H9 (cell line): ENCODE measurements around the gene GAP43. TPM values are rescaled to one million over a fixed set of nuclear protein-coding genes. Genes with fewer than 3 reads are reported as not detected.

Source experiments
- DNase-seq: peaks from one replicate; pipeline ENCODE4 v3.0.0-alpha.2; 2017
- H2AFZ ChIP-seq: one replicate; pipeline ENCODE4 v1.6.1; 2013; ENCODE audit warnings: mild to moderate bottlenecking, low read length, control low read depth, moderate library complexity
- H2AK5ac ChIP-seq: 2 replicates; pipeline ENCODE4 v1.6.1; 2013; ENCODE audit warnings: low read length, control low read depth, mixed read lengths; ENCODE audit not compliant: insufficient read length
- H2BK120ac ChIP-seq: one replicate; pipeline ENCODE4 v1.6.1; 2013; ENCODE audit warnings: low read depth, mild to moderate bottlenecking, low read length, control low read depth, inconsistent platforms; ENCODE audit not compliant: poor library complexity, severe bottlenecking
- H2BK12ac ChIP-seq: 2 replicates; pipeline ENCODE4 v1.6.1; 2013; ENCODE audit warnings: low read length, control low read depth, mixed read lengths, low read depth; ENCODE audit not compliant: insufficient read length
- H2BK15ac ChIP-seq: 2 replicates; pipeline ENCODE4 v1.6.1; 2013; ENCODE audit warnings: low read depth, low read length, control low read depth
- H2BK20ac ChIP-seq: one replicate; pipeline ENCODE4 v1.6.1; 2013; ENCODE audit warnings: low read depth, mild to moderate bottlenecking, low read length, control low read depth, inconsistent platforms; ENCODE audit not compliant: poor library complexity, severe bottlenecking
- H2BK5ac ChIP-seq: 2 replicates; pipeline ENCODE4 v1.6.1; 2013; ENCODE audit warnings: low read length, control low read depth, mixed read lengths; ENCODE audit not compliant: insufficient read length
- H3K14ac ChIP-seq: 2 replicates; pipeline ENCODE4 v1.6.1; 2013; ENCODE audit warnings: low read length, control low read depth; ENCODE audit not compliant: insufficient read depth
- H3K18ac ChIP-seq: 2 replicates; pipeline ENCODE4 v1.6.1; 2013; ENCODE audit warnings: low read depth, mild to moderate bottlenecking, mixed read lengths, low read length, control low read depth; ENCODE audit not compliant: insufficient read length
- H3K23ac ChIP-seq: 2 replicates; pipeline ENCODE4 v1.6.1; 2013; ENCODE audit warnings: low read length, control low read depth, mixed read lengths, low read depth; ENCODE audit not compliant: insufficient read length
- H3K23me2 ChIP-seq: 2 replicates; pipeline ENCODE4 v1.6.1; 2013; ENCODE audit warnings: low read depth, mild to moderate bottlenecking, mixed read lengths, low read length, control low read depth; ENCODE audit not compliant: insufficient read length, poor library complexity, severe bottlenecking
- H3K27ac ChIP-seq: 2 replicates; pipeline ENCODE4 v1.5.1; 2013; ENCODE audit warnings: low read length, control low read depth, mixed read lengths, low read depth; ENCODE audit not compliant: insufficient read length
- H3K27me3 ChIP-seq: 2 replicates; pipeline ENCODE4 v1.6.1; 2013; ENCODE audit warnings: low read length, control low read depth, inconsistent platforms; ENCODE audit not compliant: insufficient read depth
- H3K4ac ChIP-seq: 2 replicates; pipeline ENCODE4 v1.6.1; 2013; ENCODE audit warnings: low read depth, mild to moderate bottlenecking, control low read depth, inconsistent platforms, low read length, moderate library complexity
- H3K4me1 ChIP-seq: 2 replicates; pipeline ENCODE4 v1.6.1; 2013; ENCODE audit warnings: low read length, control low read depth, inconsistent platforms; ENCODE audit not compliant: insufficient read depth
- H3K4me2 ChIP-seq: 2 replicates; pipeline ENCODE4 v1.6.1; 2013; ENCODE audit warnings: low read length, control low read depth, mixed read lengths; ENCODE audit not compliant: insufficient read length, insufficient read depth
- H3K56ac ChIP-seq: 2 replicates; pipeline ENCODE4 v1.6.1; 2013; ENCODE audit warnings: low read depth, mild to moderate bottlenecking, mixed read lengths, low read length, control low read depth; ENCODE audit not compliant: insufficient read length
- H3K79me1 ChIP-seq: 2 replicates; pipeline ENCODE4 v1.6.1; 2013; ENCODE audit warnings: low read depth, mild to moderate bottlenecking, moderate library complexity, low read length, control low read depth, inconsistent platforms; ENCODE audit not compliant: insufficient read depth, poor library complexity, severe bottlenecking
- H3K79me2 ChIP-seq: 2 replicates; pipeline ENCODE4 v1.6.1; 2013; ENCODE audit warnings: low read length, control low read depth, inconsistent platforms; ENCODE audit not compliant: insufficient read depth
- H3K9ac ChIP-seq: 2 replicates; pipeline ENCODE4 v1.6.1; 2013; ENCODE audit warnings: low read length, control low read depth, mixed read lengths; ENCODE audit not compliant: insufficient read length; ENCODE audit errors: extremely low read depth
- H3K9me3 ChIP-seq: one replicate; pipeline ENCODE4 v1.6.1; 2013; ENCODE audit warnings: low read depth, low read length, inconsistent platforms; ENCODE audit not compliant: control insufficient read depth
- H3T11ph ChIP-seq: one replicate; pipeline ENCODE4 v1.6.1; 2013; ENCODE audit warnings: mild to moderate bottlenecking, low read length, control low read depth, inconsistent platforms
- H4K20me1 ChIP-seq: one replicate; pipeline ENCODE4 v1.6.1; 2013; ENCODE audit not compliant: control insufficient read depth, insufficient read length, insufficient read depth
- H4K5ac ChIP-seq: 2 replicates; pipeline ENCODE4 v1.6.1; 2013; ENCODE audit warnings: low read depth, mild to moderate bottlenecking, mixed read lengths, low read length, control low read depth; ENCODE audit not compliant: insufficient read length
- H4K8ac ChIP-seq: replicated peaks from 2 replicates; pipeline ENCODE4 v1.6.1; 2013; ENCODE audit warnings: low read length, control low read depth, mixed read lengths, low read depth; ENCODE audit not compliant: insufficient read length
- H4K91ac ChIP-seq: 2 replicates; pipeline ENCODE4 v1.6.1; 2013; ENCODE audit warnings: low read depth, mild to moderate bottlenecking, moderate library complexity, mixed read lengths, low read length, control low read depth; ENCODE audit not compliant: insufficient read length
- H3K27ac Mint-ChIP-seq, 3 experiments: 2 replicates in 2 of 3; 3 replicates in 1 of 3; pipeline ENCODE4 v1.8.0; 2020 to 2021; ENCODE audit warnings: mixed read lengths in 3 of 3, mild to moderate bottlenecking in 1 of 3, moderate library complexity in 1 of 3
- H3K27me3 Mint-ChIP-seq: 2 replicates; pipeline ENCODE4 v1.8.0; 2021; ENCODE audit warnings: low read depth, mild to moderate bottlenecking, moderate library complexity, mixed read lengths
- H3K36me3 Mint-ChIP-seq, 3 experiments: 2 replicates in 2 of 3; 3 replicates in 1 of 3; pipeline ENCODE4 v1.8.0; 2020 to 2021; ENCODE audit warnings: low read depth in 3 of 3, mixed read lengths in 3 of 3; ENCODE audit not compliant: insufficient read depth in 1 of 3
- H3K4me1 Mint-ChIP-seq, 2 experiments: 2 replicates each; pipeline ENCODE4 v1.8.0; 2020; ENCODE audit warnings: mixed read lengths in 2 of 2
- H3K4me3 Mint-ChIP-seq, 2 experiments: 2 replicates in 1 of 2; 3 replicates in 1 of 2; pipeline ENCODE4 v1.8.0; 2020 to 2021; ENCODE audit warnings: mild to moderate bottlenecking in 2 of 2, mixed read lengths in 2 of 2, moderate library complexity in 1 of 2
- H3K9me3 Mint-ChIP-seq, 2 experiments: 2 replicates in 1 of 2; 3 replicates in 1 of 2; pipeline ENCODE4 v1.8.0; 2020; ENCODE audit warnings: mild to moderate bottlenecking in 2 of 2, mixed read lengths in 2 of 2, moderate library complexity in 1 of 2
- WGBS: extraction: QIAGEN DNeasy Blood & Tissue Kit; methylation state at CpG from one replicate; pipeline ENCODE4 v1.1.7; 2013; ENCODE audit warnings: missing lambda C conversion rate, low lambda C conversion rate, mixed read lengths; ENCODE audit not compliant: insufficient read length; ENCODE audit errors: extremely low coverage; 5-methylcytosine and 5-hydroxymethylcytosine counted together
- total RNA-seq: library from RNA; stranded (reverse); gene quantifications from 2 replicates; pipeline ENCODE4 v1.2.1, GENCODE V29; 2021
- TF ChIP-seq, protein P1 (sequence below): fragments of 200-600 bp; sonication (generic); conservative IDR thresholded peaks from 3 replicates; pipeline ENCODE4 v1.8.0; 2021; ENCODE audit warnings: antibody characterized with exemption, mild to moderate bottlenecking

GAP43 gene
- total RNA-seq, 1 experiment from 2014 or later, result 12.8 TPM

DNA sequence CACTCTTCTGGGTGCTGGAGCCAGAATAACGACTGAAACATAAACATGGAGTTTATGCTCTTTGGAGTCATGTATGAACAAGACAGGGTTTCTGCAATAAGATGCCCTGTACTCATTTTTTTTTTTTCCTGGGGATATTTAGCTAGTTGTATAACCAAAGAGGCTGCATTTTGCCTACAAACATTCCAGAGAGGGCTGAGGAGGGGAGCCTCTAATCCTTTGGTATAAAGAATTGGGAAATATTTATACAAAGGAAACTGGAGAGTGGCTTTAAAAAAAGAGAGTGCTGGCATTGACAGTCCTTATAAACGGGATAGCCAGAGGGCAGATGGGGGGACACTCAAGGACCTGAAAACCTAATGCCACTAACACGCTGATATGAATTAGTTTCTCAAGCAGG is 32.4 kb upstream of the GAP43 start:
- no peak overlapping the region for H4K5ac ChIP-seq
- no peak overlapping the region for H3K27ac Mint-ChIP-seq
- no peak overlapping the region for H3K4me2 ChIP-seq
- H3K4me1 ChIP-seq, result no peaks in the 10 kb centered on the region
- WGBS, result no CpG with 5 or more reads among the region's 3 CpGs
- H3K27me3 Mint-ChIP-seq, result no peaks in the 10 kb centered on the region; the same call in 1 of the 2 replicates
- H3K9me3 Mint-ChIP-seq, result peaks cover 15 to 16% of the 10 kb centered on the region in 2 experiments
- no peak overlapping the region for H3K27ac ChIP-seq
- no peak overlapping the region for H2BK12ac ChIP-seq
- no peak overlapping the region for H3K14ac ChIP-seq
- peak overlapping the region; percentile 19 for H2BK120ac ChIP-seq
- H2BK5ac ChIP-seq, result no peak overlapping the region
- H3K9ac ChIP-seq, result no peak overlapping the region
- H3K56ac ChIP-seq, result no peak overlapping the region
- H2BK15ac ChIP-seq, result no peak overlapping the region
- H3K23ac ChIP-seq, result no peak overlapping the region
- H3K79me1 ChIP-seq, result no peaks in the 10 kb centered on the region
- H2AFZ ChIP-seq, result no peak overlapping the region
- H3K23me2 ChIP-seq, result no peaks in the 10 kb centered on the region
- no peak for DNase-seq
- H4K91ac ChIP-seq, result no peak overlapping the region
- no peak overlapping the region for H2AK5ac ChIP-seq
- no peak overlapping the region for H3K4ac ChIP-seq
- H4K8ac ChIP-seq, result no peak overlapping the region
- no peaks in the 10 kb centered on the region for H3K27me3 ChIP-seq
- H3K18ac ChIP-seq, result no peak overlapping the region
- no peaks in the 10 kb centered on the region for H3K79me2 ChIP-seq
- no peak overlapping the region for H2BK20ac ChIP-seq
- H3K4me1 Mint-ChIP-seq, result peaks cover 5 to 6% of the 10 kb centered on the region in 2 experiments; a peak in 2 of 4 replicates
- TF ChIP-seq, protein P1, sequence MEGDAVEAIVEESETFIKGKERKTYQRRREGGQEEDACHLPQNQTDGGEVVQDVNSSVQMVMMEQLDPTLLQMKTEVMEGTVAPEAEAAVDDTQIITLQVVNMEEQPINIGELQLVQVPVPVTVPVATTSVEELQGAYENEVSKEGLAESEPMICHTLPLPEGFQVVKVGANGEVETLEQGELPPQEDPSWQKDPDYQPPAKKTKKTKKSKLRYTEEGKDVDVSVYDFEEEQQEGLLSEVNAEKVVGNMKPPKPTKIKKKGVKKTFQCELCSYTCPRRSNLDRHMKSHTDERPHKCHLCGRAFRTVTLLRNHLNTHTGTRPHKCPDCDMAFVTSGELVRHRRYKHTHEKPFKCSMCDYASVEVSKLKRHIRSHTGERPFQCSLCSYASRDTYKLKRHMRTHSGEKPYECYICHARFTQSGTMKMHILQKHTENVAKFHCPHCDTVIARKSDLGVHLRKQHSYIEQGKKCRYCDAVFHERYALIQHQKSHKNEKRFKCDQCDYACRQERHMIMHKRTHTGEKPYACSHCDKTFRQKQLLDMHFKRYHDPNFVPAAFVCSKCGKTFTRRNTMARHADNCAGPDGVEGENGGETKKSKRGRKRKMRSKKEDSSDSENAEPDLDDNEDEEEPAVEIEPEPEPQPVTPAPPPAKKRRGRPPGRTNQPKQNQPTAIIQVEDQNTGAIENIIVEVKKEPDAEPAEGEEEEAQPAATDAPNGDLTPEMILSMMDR, result no peak
- H3K36me3 Mint-ChIP-seq, result peaks cover 4 to 18% (median 4%) of the 10 kb centered on the region in 3 experiments; a peak in 6 of 7 replicates
- H3K4me3 Mint-ChIP-seq, result no peak overlapping the region
- H3K9me3 ChIP-seq, result no peaks in the 10 kb centered on the region
- no peaks in the 10 kb centered on the region for H4K20me1 ChIP-seq
- no peak overlapping the region for H3T11ph ChIP-seq
